GM18505 (cell line): ENCODE data around the gene MLKL.

Experiments used
- ATAC-seq: cut with Tn5 transposase; IDR thresholded peaks from one replicate; pipeline ENCODE4 v1.9.1; 2021; ENCODE audit not compliant: unreplicated experiment
- POLR2A ChIP-seq: IDR thresholded peaks from 4 replicates; pipeline ENCODE4 v1.6.1; 2011; ENCODE audit warnings: borderline replicate concordance; ENCODE audit not compliant: insufficient read depth, insufficient read length; ENCODE audit errors: extremely low read depth

Gene MLKL

DNA sequence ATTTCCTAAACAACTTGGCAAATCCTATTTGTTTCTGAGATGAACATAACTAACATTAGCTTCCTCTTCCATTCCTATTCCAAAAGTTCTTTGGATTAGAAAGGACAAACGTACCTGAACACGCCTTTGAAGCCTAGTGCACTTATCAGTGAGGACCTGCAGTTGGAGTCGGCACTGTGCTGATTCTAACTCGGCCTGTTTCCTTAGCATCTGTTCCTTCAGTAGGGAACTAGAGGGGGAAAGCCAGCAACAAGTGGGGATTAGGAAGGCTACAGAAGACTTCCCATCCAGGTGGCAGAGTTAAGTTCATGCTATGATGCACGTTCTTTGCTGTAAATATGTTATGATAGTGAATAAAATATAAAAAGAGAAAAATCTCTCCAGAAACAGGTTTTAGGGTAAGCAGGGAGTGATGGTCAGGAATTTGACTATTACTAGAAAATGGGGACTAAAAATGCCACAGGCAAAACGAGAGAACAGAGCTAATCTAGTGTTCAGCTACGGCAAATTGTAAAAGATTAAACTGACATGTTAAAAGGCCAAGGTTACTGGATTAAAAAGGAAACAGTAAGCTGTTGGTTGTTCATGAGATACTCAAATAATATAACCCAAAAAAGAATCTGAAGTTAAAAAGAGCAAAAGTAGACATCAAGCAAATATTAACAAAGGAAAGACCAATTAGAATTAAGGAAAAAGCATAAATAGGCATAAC lies 62.8 kb downstream of the MLKL start:
- TF ChIP-seq POLR2A, result no peak
- ATAC-seq, result no peak

GRCh38 chr16:74635303-74635702 lies 65.4 kb downstream of the MLKL start:
- TF ChIP-seq POLR2A, result no peak
- ATAC-seq, result no peak

GRCh38 chr16:74633686-74634085 lies 67.0 kb downstream of the MLKL start:
- no peak for TF ChIP-seq POLR2A
- ATAC-seq, result no peak

DNA sequence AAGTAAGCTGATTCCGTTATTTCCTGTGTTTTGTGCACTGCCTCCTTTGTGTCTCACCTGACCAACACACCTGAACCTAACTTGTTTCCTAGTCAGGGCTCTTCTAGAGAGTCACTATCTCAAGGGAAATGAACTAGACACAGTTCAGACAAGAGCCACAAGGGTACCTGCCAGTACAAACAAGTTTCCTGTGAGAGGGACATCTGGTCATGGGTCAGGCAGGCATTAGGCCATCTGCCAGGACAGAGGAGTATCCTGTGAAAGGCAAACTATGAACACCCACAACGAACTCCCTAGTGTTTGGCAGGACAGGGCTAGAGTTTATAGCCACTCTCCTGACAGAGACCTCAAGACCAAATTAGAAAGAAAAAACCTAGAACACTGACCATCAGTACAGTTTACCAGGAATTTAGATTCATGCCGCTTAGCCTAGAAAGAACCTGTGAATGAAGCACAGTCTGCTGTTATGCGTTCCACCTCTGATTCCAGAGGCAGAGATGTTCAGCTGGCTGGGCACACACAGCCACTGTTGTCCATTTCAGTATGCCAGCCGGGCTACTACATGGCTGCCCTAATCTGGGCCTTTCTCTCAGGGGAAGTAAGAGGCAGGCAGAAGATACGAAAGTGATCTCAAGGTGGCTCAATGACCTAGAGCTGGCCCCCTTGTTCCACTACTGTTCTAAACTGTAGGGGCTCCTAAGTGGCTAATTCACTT lies 73.0 kb downstream of the MLKL start:
- no peak for TF ChIP-seq POLR2A
- ATAC-seq, result no peak

GRCh38 chr16:74626741-74627416 lies 73.8 kb downstream of the MLKL start:
- no peak for TF ChIP-seq POLR2A
- no peak for ATAC-seq

DNA sequence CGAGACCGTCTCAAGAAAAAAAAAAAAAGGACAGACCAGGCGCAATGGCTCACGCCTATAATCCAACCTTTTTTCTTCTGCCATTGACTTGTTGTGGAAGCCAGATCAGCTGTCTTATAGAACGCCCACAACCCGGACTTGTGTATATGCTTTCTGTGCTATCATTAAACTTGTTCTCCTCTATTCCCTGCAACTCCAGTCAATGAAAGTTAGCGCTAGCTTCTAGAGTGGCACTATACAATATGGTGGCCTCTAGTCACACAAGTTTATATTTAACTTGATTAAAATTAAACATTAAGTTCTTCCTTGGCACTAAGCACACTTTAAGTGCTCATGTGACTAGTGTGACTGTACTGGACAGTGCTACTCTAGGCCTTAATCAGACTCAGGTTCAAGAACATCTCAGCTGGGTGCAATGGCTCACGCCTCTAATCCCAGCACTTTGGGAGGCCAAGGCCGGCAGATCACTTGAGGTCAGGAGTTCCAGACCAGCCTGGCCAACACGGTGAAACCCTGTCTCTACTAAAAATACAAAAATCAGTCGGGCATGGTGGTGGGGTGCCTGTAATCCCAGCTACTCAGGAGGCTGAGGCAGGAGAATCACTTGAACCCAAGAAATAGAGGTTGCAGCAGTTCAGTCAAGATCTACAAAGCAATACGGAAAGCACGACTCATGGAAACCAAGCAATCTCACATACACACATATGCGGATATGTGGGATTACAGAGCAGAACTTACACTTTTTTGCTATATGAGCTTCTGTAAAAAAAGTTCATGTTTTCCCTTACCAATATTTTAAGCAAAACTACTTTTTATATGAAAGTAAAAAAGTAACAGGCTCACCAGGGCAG lies 74.9 kb downstream of the MLKL start:
- no peak for TF ChIP-seq POLR2A
- no peak for ATAC-seq

DNA sequence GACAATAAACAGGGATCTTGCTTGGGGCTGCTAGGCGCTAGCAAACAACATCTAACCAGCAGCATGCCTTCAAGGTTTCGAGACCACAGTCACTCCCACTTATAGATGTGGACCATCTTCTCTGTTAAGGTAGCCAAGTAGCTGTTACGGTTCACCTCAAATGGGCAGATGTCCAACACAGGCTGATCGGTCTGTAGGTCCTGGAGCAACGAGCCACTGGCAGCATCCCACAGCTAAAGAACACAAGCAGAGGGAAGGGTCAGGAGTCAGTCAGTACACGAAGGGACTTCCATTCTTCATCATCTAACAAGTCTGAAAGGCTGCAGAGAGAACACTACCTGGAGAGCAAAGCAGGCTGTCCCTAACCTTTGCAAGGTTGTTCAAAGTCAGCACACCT lies 76.8 kb downstream of the MLKL start:
- ATAC-seq, result no peak
- no peak for TF ChIP-seq POLR2A

DNA sequence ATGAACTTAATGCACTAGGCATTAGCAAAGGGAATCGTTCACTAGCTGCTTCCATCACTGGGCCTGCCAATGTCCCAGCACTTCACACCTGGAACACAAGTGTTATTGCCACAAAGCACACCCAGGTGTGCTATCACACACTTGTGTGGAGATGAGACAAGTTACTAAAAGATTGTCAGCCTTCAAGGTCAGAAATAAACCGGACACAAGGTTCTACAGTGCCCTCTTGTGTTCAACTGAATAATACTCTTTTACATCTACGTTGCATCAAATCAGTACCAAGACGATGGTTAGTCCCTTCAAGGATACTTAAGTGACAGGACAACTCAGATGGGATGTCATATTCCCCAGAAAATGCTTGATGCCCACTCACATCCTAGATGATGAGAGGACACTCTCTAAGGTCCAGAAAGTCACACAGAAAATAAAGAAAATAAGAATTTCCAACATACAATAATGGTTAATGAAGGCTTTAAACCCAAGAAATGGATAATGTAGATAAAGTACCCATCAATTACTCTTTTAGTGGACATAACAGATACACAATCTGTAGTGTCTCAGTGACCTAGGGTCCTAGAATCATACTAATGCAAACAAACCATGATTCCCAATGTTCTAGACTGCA lies 77.3 kb downstream of the MLKL start:
- ATAC-seq, result no peak
- no peak for TF ChIP-seq POLR2A

GRCh38 chr16:74622005-74622404 lies 78.7 kb downstream of the MLKL start:
- ATAC-seq, result no peak

More at GRCh38 chr16:74622005-74622404, 78.7 kb downstream of the MLKL start:
- no peak for TF ChIP-seq POLR2A
